Mammary epithelial cell (primary cell): ENCODE results near the gene AVPR1B.

ENCODE experiments used
- EZH2 ChIP-seq: IDR thresholded peaks from 2 replicates; pipeline ENCODE4 v1.6.1; 2012; ENCODE audit warnings: low read length, inconsistent platforms, borderline replicate concordance
- TF ChIP-seq, protein P1 (sequence below), 2 donors: IDR thresholded peaks in 1 of 2; conservative IDR thresholded peaks in 1 of 2; 2 replicates each; pipeline ENCODE4 v1.5.1; 2011 to 2012; ENCODE audit warnings: inconsistent platforms in 2 of 2, low read length in 2 of 2, mild to moderate bottlenecking in 2 of 2, control low read depth in 1 of 2, low read depth in 1 of 2; ENCODE audit not compliant: insufficient read depth in 1 of 2; ENCODE audit errors: extremely low read depth in 1 of 2

DNA sequence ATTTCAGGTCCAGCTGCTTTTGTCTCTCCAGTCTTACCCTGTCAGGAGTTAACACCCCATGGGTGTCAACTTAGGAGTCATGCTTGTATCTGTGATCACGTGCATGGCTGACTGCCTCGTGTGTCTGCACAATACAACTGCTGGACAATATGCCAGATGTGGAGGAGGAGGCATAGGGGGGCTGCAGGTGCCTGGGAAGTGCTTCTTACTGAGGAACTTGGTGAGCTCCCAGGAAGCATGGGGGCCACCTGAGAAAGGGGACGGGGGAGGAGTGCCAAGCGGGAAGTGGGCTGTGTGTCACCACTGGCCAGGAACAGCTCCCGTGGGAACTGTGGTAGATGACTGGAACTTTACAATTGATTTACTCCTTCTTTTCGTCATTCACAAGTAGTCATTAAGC, 54.7 kb downstream of the AVPR1B start:
- TF ChIP-seq, protein P1, sequence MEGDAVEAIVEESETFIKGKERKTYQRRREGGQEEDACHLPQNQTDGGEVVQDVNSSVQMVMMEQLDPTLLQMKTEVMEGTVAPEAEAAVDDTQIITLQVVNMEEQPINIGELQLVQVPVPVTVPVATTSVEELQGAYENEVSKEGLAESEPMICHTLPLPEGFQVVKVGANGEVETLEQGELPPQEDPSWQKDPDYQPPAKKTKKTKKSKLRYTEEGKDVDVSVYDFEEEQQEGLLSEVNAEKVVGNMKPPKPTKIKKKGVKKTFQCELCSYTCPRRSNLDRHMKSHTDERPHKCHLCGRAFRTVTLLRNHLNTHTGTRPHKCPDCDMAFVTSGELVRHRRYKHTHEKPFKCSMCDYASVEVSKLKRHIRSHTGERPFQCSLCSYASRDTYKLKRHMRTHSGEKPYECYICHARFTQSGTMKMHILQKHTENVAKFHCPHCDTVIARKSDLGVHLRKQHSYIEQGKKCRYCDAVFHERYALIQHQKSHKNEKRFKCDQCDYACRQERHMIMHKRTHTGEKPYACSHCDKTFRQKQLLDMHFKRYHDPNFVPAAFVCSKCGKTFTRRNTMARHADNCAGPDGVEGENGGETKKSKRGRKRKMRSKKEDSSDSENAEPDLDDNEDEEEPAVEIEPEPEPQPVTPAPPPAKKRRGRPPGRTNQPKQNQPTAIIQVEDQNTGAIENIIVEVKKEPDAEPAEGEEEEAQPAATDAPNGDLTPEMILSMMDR (conservative IDR thresholded peaks at IDR 0.05 in 1 of 2, IDR thresholded peaks at IDR 0.05 in 1 of 2; ENCODE audit: extremely low read depth in 1 of 2, insufficient read depth in 1 of 2, low read depth in 1 of 2, low read length in 2 of 2): no peak
- TF ChIP-seq EZH2: no peak
